Thoracic aorta (tissue), 2 donors: ENCODE measurements around the gene AHNAK2. TPM values are rescaled to one million over a fixed set of nuclear protein-coding genes. Genes with fewer than 3 reads are reported as not detected.

ENCODE experiments used
- ATAC-seq: fragments of 150-250 bp; one replicate; pipeline ENCODE4 v1.8.0; 2017; ENCODE audit warnings: low read depth; ENCODE audit not compliant: insufficient number of reproducible peaks, low FRiP score
- DNase-seq: peaks from one replicate; pipeline ENCODE4 v3.0.0-alpha.2; 2020; ENCODE audit warnings: low spot score
- H3K27ac ChIP-seq, 2 donors: fragments of 200-600 bp; sonication (generic); 1 replicate in 1 of 2; 2 replicates in 1 of 2; pipeline ENCODE4 v1.5.1; 2016; ENCODE audit warnings: mild to moderate bottlenecking in 2 of 2, moderate library complexity in 2 of 2
- H3K27me3 ChIP-seq: fragments of 200-600 bp; sonication (generic); replicated peaks from 2 replicates; pipeline ENCODE4 v1.6.0; 2016; ENCODE audit warnings: mild to moderate bottlenecking; ENCODE audit not compliant: insufficient read depth
- H3K36me3 ChIP-seq: fragments of 200-600 bp; sonication (generic); one replicate; pipeline ENCODE4 v1.5.1; 2016
- H3K4me1 ChIP-seq, 2 donors: fragments of 200-600 bp; sonication (generic); 1 replicate in 1 of 2; 2 replicates in 1 of 2; pipeline versions ENCODE4 v1.5.1 to v1.6.0; 2016; ENCODE audit warnings: low read depth in 2 of 2, mild to moderate bottlenecking in 1 of 2; ENCODE audit not compliant: control insufficient read depth in 1 of 2
- H3K4me3 ChIP-seq: fragments of 200-600 bp; sonication (generic); 2 replicates; pipeline ENCODE4 v1.5.1; 2016; ENCODE audit warnings: mild to moderate bottlenecking
- H3K9me3 ChIP-seq: fragments of 200-600 bp; sonication (generic); 2 replicates; pipeline ENCODE4 v1.5.1; 2016
- total RNA-seq, 2 donors: library from RNA; depleted of rRNA; stranded (reverse); fragments of >200 nt; gene quantifications; one replicate each; pipeline versions ENCODE4 v1.1.0 to v1.2.3, GENCODE V29; 2016
- TF ChIP-seq, protein P1 (sequence below): fragments of 200-600 bp; sonication (generic); IDR thresholded peaks from one replicate; pipeline ENCODE4 v1.5.1; 2019; ENCODE audit warnings: antibody characterized with exemption

AHNAK2 gene
- total RNA-seq, 2 donors from 2014 or later, result 22.6 to 47.8 TPM

DNA sequence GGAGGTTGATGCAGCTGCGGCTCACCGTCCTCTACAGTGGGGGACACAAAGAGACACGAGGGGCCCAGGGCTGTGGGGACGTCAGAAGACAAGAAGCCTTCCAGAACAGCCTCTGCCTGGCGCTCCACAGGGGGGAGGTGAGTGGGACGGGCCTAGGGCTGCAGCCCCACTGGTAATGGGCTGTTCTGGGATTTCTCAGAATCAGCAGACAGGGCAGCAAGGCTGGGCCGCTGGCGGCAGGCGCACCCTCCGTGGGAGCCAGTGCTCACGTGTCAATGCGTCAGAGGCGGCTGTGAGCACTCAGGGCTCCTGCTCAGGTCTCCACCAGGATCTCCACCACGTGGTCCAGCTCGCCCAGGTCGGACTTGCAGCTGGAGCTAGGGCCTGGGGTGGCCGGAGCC lies 32.7 kb upstream of the AHNAK2 start:
- DNase-seq (no peak), ATAC-seq (no peak)
- H3K9me3 ChIP-seq, result no peaks in the 10 kb centered on the region
- peaks cover 18% of the 10 kb centered on the region for H3K36me3 ChIP-seq
- no peaks in the 10 kb centered on the region for H3K27me3 ChIP-seq
- peaks cover 11 to 18% of the 10 kb centered on the region in 2 donors for H3K4me1 ChIP-seq
- H3K27ac ChIP-seq, result no peak overlapping the region
- H3K4me3 ChIP-seq, result no peak overlapping the region
- TF ChIP-seq, protein P1, sequence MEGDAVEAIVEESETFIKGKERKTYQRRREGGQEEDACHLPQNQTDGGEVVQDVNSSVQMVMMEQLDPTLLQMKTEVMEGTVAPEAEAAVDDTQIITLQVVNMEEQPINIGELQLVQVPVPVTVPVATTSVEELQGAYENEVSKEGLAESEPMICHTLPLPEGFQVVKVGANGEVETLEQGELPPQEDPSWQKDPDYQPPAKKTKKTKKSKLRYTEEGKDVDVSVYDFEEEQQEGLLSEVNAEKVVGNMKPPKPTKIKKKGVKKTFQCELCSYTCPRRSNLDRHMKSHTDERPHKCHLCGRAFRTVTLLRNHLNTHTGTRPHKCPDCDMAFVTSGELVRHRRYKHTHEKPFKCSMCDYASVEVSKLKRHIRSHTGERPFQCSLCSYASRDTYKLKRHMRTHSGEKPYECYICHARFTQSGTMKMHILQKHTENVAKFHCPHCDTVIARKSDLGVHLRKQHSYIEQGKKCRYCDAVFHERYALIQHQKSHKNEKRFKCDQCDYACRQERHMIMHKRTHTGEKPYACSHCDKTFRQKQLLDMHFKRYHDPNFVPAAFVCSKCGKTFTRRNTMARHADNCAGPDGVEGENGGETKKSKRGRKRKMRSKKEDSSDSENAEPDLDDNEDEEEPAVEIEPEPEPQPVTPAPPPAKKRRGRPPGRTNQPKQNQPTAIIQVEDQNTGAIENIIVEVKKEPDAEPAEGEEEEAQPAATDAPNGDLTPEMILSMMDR, result no peak

DNA sequence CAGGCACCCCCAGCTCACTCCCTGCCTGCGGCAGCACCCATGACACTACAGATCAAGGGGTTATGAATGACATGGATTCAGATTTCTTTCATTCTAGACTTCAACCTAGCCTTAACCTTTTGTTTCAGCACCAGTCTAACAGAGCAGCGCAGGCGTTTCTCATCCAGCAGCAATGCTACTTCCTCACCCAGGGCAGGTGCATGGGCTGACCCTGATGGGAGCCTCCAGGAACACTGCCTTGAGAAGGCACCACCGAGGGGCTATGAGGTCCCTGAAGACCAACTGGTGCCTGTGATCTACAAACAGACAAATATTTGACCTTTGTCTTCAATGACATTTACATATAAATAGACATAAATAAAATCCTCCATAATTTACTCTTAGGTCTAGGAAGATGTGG lies 31.9 kb upstream of the AHNAK2 start:
- ATAC-seq (no peak), DNase-seq (no peak)
- no peak overlapping the region for H3K27ac ChIP-seq
- TF ChIP-seq, protein P1, result no peak
- no peak overlapping the region for H3K4me3 ChIP-seq
- peaks cover 18% of the 10 kb centered on the region for H3K36me3 ChIP-seq
- no peaks in the 10 kb centered on the region for H3K9me3 ChIP-seq
- peaks cover 11 to 18% of the 10 kb centered on the region in 2 donors for H3K4me1 ChIP-seq
- no peaks in the 10 kb centered on the region for H3K27me3 ChIP-seq

DNA sequence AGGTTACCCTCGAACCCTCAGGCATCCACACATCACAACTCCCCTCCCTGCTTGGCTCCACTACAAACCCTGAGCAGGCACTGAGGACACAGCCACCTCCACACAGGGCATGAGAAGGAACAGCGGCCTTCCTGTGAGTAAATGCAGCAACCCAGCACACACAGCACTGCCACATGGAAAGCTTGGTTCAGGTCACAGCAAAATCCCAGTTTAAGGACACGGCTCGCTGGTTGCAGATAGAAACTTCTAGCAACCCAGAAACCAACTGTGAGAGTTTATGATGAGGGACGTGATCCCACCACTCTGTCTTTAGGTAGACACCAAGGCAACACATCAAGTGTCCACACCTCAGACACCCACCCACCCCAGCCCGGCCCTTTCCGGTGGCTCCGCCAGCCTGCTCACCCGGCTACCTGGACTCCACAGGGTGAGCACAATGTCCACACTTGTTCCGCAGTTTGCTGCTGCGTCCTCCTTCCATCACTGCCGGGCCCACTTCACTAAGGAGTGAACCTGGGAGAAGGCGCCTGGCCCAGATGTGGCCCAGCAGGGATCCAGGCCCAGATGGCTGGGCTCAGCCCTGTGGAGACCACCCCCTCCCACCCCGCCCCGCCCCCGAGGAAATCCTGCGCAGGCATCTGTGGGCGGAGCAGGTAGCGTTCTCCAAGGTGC lies 29.6 kb upstream of the AHNAK2 start:
- Histone ChIP-seq H3K27me3 (no peaks in the 10 kb centered on the region), H3K9me3 (no peaks in the 10 kb centered on the region), H3K4me1 (peaks cover 5 to 10% of the 10 kb centered on the region in 2 donors), H3K4me3 (no peak overlapping the region), H3K27ac (no peak overlapping the region), H3K36me3 (peaks cover 18% of the 10 kb centered on the region)
- ATAC-seq (no peak), DNase-seq (no peak)
- TF ChIP-seq, protein P1, result no peak

DNA sequence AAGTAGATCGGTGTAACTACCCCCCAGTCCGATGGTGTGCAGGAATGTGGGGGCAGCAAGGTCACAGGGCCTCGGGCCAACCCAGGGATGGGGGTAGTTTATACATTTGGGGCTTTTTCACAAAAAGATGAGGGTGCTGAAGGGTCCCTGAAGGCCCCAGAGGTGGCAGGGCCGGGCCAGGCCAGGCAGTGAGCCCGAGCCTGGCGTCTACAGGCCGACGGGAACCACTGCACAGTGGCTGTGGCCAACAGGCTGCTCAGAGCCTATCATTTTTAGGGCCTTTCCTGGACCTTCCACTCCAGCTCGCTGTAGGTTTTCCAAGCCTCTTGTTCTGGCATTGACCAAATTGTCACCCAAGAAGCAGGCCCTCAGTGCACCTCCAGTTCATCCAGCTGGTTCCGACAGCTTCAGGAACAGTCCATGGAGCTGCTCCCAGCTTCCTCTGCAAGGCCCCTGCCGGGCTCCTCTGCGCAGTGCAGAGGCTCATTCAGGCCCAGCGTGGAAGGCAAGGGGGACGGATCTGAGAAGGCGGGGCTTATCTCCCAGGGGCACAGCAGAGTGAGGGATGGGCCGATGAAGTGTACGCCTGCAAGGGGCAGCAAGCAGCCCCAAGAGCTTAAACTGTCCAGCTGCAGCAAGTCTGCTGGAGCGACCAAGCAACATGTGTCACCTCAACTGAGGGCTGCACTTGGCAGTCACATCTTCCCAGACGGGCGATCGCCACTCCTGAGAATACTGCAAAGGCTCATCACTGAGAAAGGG lies 28.8 kb upstream of the AHNAK2 start:
- Histone ChIP-seq H3K4me1 (peaks cover 0 to 3% of the 10 kb centered on the region in 2 donors), H3K36me3 (peaks cover 18% of the 10 kb centered on the region), H3K4me3 (no peak overlapping the region), H3K9me3 (no peaks in the 10 kb centered on the region), H3K27ac (no peak overlapping the region), H3K27me3 (no peaks in the 10 kb centered on the region)
- DNase-seq (no peak), ATAC-seq (no peak)
- TF ChIP-seq, protein P1, result no peak

DNA sequence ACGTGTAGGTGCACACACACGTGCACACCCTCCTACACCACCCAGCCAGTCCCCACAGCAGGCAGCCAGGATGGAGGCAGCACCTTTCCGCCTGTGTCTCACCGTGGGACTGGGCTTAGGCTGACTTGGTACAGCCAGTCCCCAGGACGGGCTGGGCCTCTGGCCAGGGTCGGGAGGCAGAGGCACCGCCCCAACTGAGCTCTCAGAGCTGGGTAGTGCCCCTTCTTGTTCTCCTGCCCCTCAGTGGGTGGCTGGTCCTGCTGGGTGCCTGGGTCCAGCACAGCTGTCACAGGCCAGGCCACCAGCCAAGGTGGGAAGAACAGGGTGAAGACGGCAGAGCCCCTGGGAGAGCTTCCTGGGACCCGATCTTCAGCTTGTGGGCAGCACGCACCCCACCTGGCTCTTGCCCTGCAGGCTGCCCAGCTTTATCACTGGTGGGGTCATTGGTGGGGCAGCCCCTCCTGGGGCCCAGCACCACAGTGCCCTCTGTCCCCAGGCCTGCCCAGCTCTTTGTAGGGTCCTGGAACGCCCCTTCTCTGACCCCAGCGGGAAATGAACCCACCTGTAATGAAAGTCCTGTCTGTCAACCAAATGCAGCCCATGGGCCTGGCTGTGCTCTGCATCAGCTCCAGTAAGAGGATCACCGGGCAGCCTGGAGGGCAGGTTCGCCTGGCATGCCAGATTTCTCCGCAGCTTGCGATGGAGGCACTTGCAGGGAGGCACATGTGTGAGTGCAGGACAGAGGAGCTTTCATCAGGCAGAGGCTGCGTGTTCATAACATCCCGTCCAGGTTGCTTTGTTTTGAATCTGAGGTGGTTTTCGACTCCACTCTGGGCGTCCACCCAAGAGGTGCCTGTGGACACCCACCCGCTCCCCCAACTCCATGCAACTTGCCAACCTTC lies 28.0 kb upstream of the AHNAK2 start:
- no peaks in the 10 kb centered on the region for H3K4me1 ChIP-seq
- no peak overlapping the region for H3K27ac ChIP-seq
- no peaks in the 10 kb centered on the region for H3K27me3 ChIP-seq
- no peak overlapping the region for H3K4me3 ChIP-seq
- TF ChIP-seq, protein P1, result no peak
- H3K9me3 ChIP-seq, result no peaks in the 10 kb centered on the region
- ATAC-seq (no peak), DNase-seq (no peak)
- H3K36me3 ChIP-seq, result peaks cover 13% of the 10 kb centered on the region
